Stromal cell of bone marrow (primary cell): ENCODE measurements around the gene CST9L.

Experiments
- DNase-seq: peaks from one replicate; pipeline ENCODE4 v3.0.0-alpha.2; 2012; ENCODE audit warnings: low read depth

The CST9L gene

GRCh38 chr20:23546435-23547144 is 21.7 kb downstream of the CST9L start:
- DNase-seq, result no peak

GRCh38 chr20:23544133-23544532 is 24.2 kb downstream of the CST9L start:
- no peak for DNase-seq

- no peak for DNase-seq
Observed at GRCh38 chr20:23542801-23543200, 25.5 kb downstream of the CST9L start.

GRCh38 chr20:23541776-23542175 is 26.5 kb downstream of the CST9L start:
- DNase-seq, result no peak

- no peak for DNase-seq
Observed at GRCh38 chr20:23541330-23541729, 27.0 kb downstream of the CST9L start.

GRCh38 chr20:23540624-23541023 is 27.7 kb downstream of the CST9L start:
- DNase-seq, result no peak

GRCh38 chr20:23537030-23537429 is 31.3 kb downstream of the CST9L start:
- no peak for DNase-seq

GRCh38 chr20:23536328-23536974 is 31.8 kb downstream of the CST9L start:
- DNase-seq, result no peak

- no peak for DNase-seq
Observed at GRCh38 chr20:23534801-23535593, 33.3 kb downstream of the CST9L start.

GRCh38 chr20:23533161-23533560 is 35.1 kb downstream of the CST9L start:
- DNase-seq, result no peak

- DNase-seq, result no peak
Observed at GRCh38 chr20:23532533-23532932, 35.8 kb downstream of the CST9L start.

GRCh38 chr20:23530937-23531567 is 37.2 kb downstream of the CST9L start:
- no peak for DNase-seq

- no peak for DNase-seq
Observed at GRCh38 chr20:23528867-23529431, 39.3 kb downstream of the CST9L start.

GRCh38 chr20:23526850-23527249 is 41.4 kb downstream of the CST9L start:
- DNase-seq, result no peak

- DNase-seq, result no peak
Observed at GRCh38 chr20:23524146-23524545, 44.1 kb downstream of the CST9L start.

- no peak for DNase-seq
Observed at GRCh38 chr20:23520185-23520584, 48.1 kb downstream of the CST9L start.

GRCh38 chr20:23519556-23519955 is 48.7 kb downstream of the CST9L start:
- no peak for DNase-seq

- DNase-seq, result no peak
Observed at GRCh38 chr20:23517719-23518118, 50.6 kb downstream of the CST9L start.

- DNase-seq, result no peak
Observed at GRCh38 chr20:23515250-23515939, 52.9 kb downstream of the CST9L start.

- no peak for DNase-seq
Observed at GRCh38 chr20:23514848-23515247, 53.4 kb downstream of the CST9L start.
